GM21786 (cell line): ENCODE data around the gene KCNQ1.

Experiments used
- ATAC-seq: cut with Tn5 transposase; IDR thresholded peaks from one replicate; pipeline ENCODE4 v1.9.1; 2021; ENCODE audit not compliant: unreplicated experiment

Gene KCNQ1

GRCh38 chr11:2724104-2724503, 279.3 kb downstream of the KCNQ1 start:
- no peak for ATAC-seq

- ATAC-seq, result no peak
These were observed 280.0 kb downstream of the KCNQ1 start for GRCh38 chr11:2724653-2725367.

- no peak for ATAC-seq
These were observed 280.8 kb downstream of the KCNQ1 start for GRCh38 chr11:2725368-2726300.

- ATAC-seq, result no peak
These were observed 282.2 kb downstream of the KCNQ1 start for GRCh38 chr11:2726964-2727363.

- no peak for ATAC-seq
These were observed 283.4 kb downstream of the KCNQ1 start for GRCh38 chr11:2728128-2728662.

- ATAC-seq, result no peak
These were observed 284.0 kb downstream of the KCNQ1 start for GRCh38 chr11:2728663-2729332.

GRCh38 chr11:2729841-2730240, 285.0 kb downstream of the KCNQ1 start:
- ATAC-seq, result no peak

GRCh38 chr11:2730272-2731129, 285.7 kb downstream of the KCNQ1 start:
- no peak for ATAC-seq

- no peak for ATAC-seq
These were observed 286.6 kb downstream of the KCNQ1 start for GRCh38 chr11:2731130-2732125.

GRCh38 chr11:2732261-2732939, 287.6 kb downstream of the KCNQ1 start:
- no peak for ATAC-seq

GRCh38 chr11:2732940-2733628, 288.3 kb downstream of the KCNQ1 start:
- ATAC-seq, result no peak

- no peak for ATAC-seq
These were observed 289.6 kb downstream of the KCNQ1 start for GRCh38 chr11:2734181-2735052.

GRCh38 chr11:2735053-2735589, 290.3 kb downstream of the KCNQ1 start:
- no peak for ATAC-seq

GRCh38 chr11:2736577-2737225, 291.9 kb downstream of the KCNQ1 start:
- no peak for ATAC-seq

GRCh38 chr11:2737226-2737590, 292.4 kb downstream of the KCNQ1 start:
- ATAC-seq, result no peak

- ATAC-seq, result no peak
These were observed 293.1 kb downstream of the KCNQ1 start for GRCh38 chr11:2737866-2738265.
